ENCODE results near the gene OTUD1. TPM values are rescaled to one million over a fixed set of nuclear protein-coding genes. Genes with fewer than 3 reads are reported as not detected.
A peak's percentile ranks its signal among the peaks of the same experiment; 100 is the strongest.

Gene OTUD1
- total and polyA plus RNA-seq, 12 donors: 4.8 to 31.1 (median 15.1) TPM

- 61 to 85% (median 75%) methylated on average over 5 of the region's 5 CpGs for WGBS, 4 donors
Measured at GRCh38 chr10:23445591-23445990, 6.7 kb downstream of the OTUD1 start.

GRCh38 chr10:23448323-23448722 is 9.4 kb downstream of the OTUD1 start:
- Histone ChIP-seq H3K9me3 (replicated peaks in 1 of 3) (no peaks in the 10 kb centered on the region), H3K4me1 (replicated peaks in 1 of 2) (peaks cover 0 to 30% of the 10 kb centered on the region in 2 donors), H3K27me3 (no peaks in the 10 kb centered on the region), H3K27ac (peak overlapping the region in 2 of 5 donors; percentile 17 to 36), H3K4me3 (no peak overlapping the region), H3K36me3 (replicated peaks in 1 of 2) (no peaks in the 10 kb centered on the region)
- intact Hi-C loops (cut with DNase I): no loop called here
- TF ChIP-seq CTCF (IDR thresholded peaks at IDR 0.05) (no peak), POLR2A (IDR thresholded peaks at IDR 0.05) (no peak)
- DNase-seq: no peak
- 95 to 98% (median 96%) methylated on average over 2 of the region's 2 CpGs for WGBS, 4 donors

More at GRCh38 chr10:23445591-23445990, 6.7 kb downstream of the OTUD1 start:
- peak overlapping the region in 1 of 5 donors; percentile 21 for H3K27ac ChIP-seq
- no peak for DNase-seq
- no peak overlapping the region for H3K4me3 ChIP-seq
- TF ChIP-seq CTCF (IDR thresholded peaks at IDR 0.05) (no peak), POLR2A (IDR thresholded peaks at IDR 0.05) (no peak)
- no peaks in the 10 kb centered on the region for H3K36me3 ChIP-seq (replicated peaks in 1 of 2)
- H3K27me3 ChIP-seq: no peaks in the 10 kb centered on the region
- H3K4me1 ChIP-seq (replicated peaks in 1 of 2): peaks cover 13 to 57% of the 10 kb centered on the region in 2 donors
- intact Hi-C loops (cut with DNase I): no loop called here
- H3K9me3 ChIP-seq (replicated peaks in 1 of 3): no peaks in the 10 kb centered on the region

- H3K27ac ChIP-seq: peak overlapping the region in 2 of 5 donors; percentile 17 to 36
- no peak for DNase-seq
- no peaks in the 10 kb centered on the region for H3K9me3 ChIP-seq (replicated peaks in 1 of 3)
- 80 to 84% (median 83%) methylated on average over 7 of the region's 7 CpGs for WGBS, 4 donors
- intact Hi-C loops (cut with DNase I): no loop called here
- H3K4me3 ChIP-seq: no peak overlapping the region
- no peaks in the 10 kb centered on the region for H3K36me3 ChIP-seq (replicated peaks in 1 of 2)
- H3K4me1 ChIP-seq (replicated peaks in 1 of 2): peaks cover 0 to 25% of the 10 kb centered on the region in 2 donors
- TF ChIP-seq POLR2A (IDR thresholded peaks at IDR 0.05): no peak
- TF ChIP-seq CTCF (IDR thresholded peaks at IDR 0.05): no peak
- H3K27me3 ChIP-seq: no peaks in the 10 kb centered on the region
Measured at GRCh38 chr10:23448802-23449570, 10.1 kb downstream of the OTUD1 start.

GRCh38 chr10:23452033-23452655 is 13.3 kb downstream of the OTUD1 start:
- Histone ChIP-seq H3K27me3 (no peaks in the 10 kb centered on the region), H3K4me3 (no peak overlapping the region), H3K9me3 (replicated peaks in 1 of 3) (no peaks in the 10 kb centered on the region), H3K36me3 (replicated peaks in 1 of 2) (no peaks in the 10 kb centered on the region), H3K4me1 (replicated peaks in 1 of 2) (peaks cover 0 to 14% of the 10 kb centered on the region in 2 donors), H3K27ac (no peak overlapping the region)
- WGBS, 4 donors: 79 to 92% (median 89%) methylated on average over 4 of the region's 4 CpGs
- intact Hi-C loops (cut with DNase I): no loop called here
- TF ChIP-seq CTCF (IDR thresholded peaks at IDR 0.05): no peak
- no peak for TF ChIP-seq POLR2A (IDR thresholded peaks at IDR 0.05)
- DNase-seq: no peak
